Measurements from ENCODE around the gene MND1.

- no peak for TF ChIP-seq TOX (CRISPR knock-in tag; IDR thresholded peaks at IDR 0.05; ENCODE audit: borderline replicate concordance)
- TF ChIP-seq, protein P1, sequence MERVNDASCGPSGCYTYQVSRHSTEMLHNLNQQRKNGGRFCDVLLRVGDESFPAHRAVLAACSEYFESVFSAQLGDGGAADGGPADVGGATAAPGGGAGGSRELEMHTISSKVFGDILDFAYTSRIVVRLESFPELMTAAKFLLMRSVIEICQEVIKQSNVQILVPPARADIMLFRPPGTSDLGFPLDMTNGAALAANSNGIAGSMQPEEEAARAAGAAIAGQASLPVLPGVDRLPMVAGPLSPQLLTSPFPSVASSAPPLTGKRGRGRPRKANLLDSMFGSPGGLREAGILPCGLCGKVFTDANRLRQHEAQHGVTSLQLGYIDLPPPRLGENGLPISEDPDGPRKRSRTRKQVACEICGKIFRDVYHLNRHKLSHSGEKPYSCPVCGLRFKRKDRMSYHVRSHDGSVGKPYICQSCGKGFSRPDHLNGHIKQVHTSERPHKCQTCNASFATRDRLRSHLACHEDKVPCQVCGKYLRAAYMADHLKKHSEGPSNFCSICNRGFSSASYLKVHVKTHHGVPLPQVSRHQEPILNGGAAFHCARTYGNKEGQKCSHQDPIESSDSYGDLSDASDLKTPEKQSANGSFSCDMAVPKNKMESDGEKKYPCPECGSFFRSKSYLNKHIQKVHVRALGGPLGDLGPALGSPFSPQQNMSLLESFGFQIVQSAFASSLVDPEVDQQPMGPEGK (CRISPR knock-in tag; IDR thresholded peaks at IDR 0.05; ENCODE audit: borderline replicate concordance), result no peak
- TF ChIP-seq GLIS3 (CRISPR knock-in tag; IDR thresholded peaks at IDR 0.05), result no peak
- TF ChIP-seq ESRRG (CRISPR knock-in tag; IDR thresholded peaks at IDR 0.05), result no peak
- TF ChIP-seq BACH2 (CRISPR knock-in tag; IDR thresholded peaks at IDR 0.05; ENCODE audit: borderline replicate concordance), result no peak
- TF ChIP-seq OSR1 (CRISPR knock-in tag; IDR thresholded peaks at IDR 0.05), result no peak
- TF ChIP-seq CSDC2 (CRISPR knock-in tag; IDR thresholded peaks at IDR 0.05), result no peak
- TF ChIP-seq ZFP3 (CRISPR knock-in tag; IDR thresholded peaks at IDR 0.05), result no peak
- TF ChIP-seq ARNTL (CRISPR knock-in tag; IDR thresholded peaks at IDR 0.05; ENCODE audit: borderline replicate concordance, low read depth), result no peak
- TF ChIP-seq ZNF8 (CRISPR knock-in tag; IDR thresholded peaks at IDR 0.05), result no peak
- TF ChIP-seq ZNF565 (CRISPR knock-in tag; conservative IDR thresholded peaks at IDR 0.05; ENCODE audit: low read depth), result no peak
- no peak for TF ChIP-seq TCF4 (CRISPR knock-in tag; IDR thresholded peaks at IDR 0.05; ENCODE audit: borderline replicate concordance)
- TF ChIP-seq PPARA (CRISPR knock-in tag; IDR thresholded peaks at IDR 0.05; ENCODE audit: borderline replicate concordance), result no peak
Observed at GRCh38 chr4:153438916-153439756, 94.6 kb downstream of the MND1 start.
